ENCODE data around the gene NAP1L5. TPM values are rescaled to one million over a fixed set of nuclear protein-coding genes. Genes with fewer than 3 reads are reported as not detected.

The NAP1L5 gene
- total RNA-seq, 1 donor from 2014 or later, result 3.5 TPM

DNA sequence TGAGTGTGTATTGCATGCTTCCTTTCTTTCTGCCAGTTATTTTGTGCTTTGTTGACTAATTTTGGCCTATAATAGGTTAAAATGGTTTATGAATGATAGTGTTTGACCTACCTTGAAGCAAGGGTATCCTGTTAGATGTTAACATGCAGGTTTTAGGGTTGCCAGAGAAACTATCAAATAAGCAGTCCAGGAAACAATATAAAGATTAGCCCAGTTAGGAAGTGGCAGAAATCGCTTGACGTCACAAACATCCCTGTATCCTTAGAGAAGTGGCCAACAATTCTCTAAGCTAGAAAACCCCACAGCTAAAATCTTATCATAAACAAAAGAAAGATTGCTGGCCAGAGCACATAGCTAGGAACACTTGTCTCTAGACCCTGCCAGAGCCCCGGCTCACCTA, 3.8 kb downstream of the NAP1L5 start:
- Histone ChIP-seq H3K27me3 (ENCODE audit: low read depth) (no peaks in the 10 kb centered on the region), H3K4me1 (peaks cover 34% of the 10 kb centered on the region), H3K27ac (replicated peaks) (no peak overlapping the region), H3K36me3 (peaks cover 19% of the 10 kb centered on the region), H3K9me3 (replicated peaks) (no peaks in the 10 kb centered on the region), H3K4me3 (no peak overlapping the region)
- TF ChIP-seq, protein P1, sequence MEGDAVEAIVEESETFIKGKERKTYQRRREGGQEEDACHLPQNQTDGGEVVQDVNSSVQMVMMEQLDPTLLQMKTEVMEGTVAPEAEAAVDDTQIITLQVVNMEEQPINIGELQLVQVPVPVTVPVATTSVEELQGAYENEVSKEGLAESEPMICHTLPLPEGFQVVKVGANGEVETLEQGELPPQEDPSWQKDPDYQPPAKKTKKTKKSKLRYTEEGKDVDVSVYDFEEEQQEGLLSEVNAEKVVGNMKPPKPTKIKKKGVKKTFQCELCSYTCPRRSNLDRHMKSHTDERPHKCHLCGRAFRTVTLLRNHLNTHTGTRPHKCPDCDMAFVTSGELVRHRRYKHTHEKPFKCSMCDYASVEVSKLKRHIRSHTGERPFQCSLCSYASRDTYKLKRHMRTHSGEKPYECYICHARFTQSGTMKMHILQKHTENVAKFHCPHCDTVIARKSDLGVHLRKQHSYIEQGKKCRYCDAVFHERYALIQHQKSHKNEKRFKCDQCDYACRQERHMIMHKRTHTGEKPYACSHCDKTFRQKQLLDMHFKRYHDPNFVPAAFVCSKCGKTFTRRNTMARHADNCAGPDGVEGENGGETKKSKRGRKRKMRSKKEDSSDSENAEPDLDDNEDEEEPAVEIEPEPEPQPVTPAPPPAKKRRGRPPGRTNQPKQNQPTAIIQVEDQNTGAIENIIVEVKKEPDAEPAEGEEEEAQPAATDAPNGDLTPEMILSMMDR (IDR thresholded peaks at IDR 0.05; ENCODE audit: borderline replicate concordance), result no peak
- no peak for DNase-seq
- intact Hi-C loops (cut with micrococcal nuclease), result no loop called here

DNA sequence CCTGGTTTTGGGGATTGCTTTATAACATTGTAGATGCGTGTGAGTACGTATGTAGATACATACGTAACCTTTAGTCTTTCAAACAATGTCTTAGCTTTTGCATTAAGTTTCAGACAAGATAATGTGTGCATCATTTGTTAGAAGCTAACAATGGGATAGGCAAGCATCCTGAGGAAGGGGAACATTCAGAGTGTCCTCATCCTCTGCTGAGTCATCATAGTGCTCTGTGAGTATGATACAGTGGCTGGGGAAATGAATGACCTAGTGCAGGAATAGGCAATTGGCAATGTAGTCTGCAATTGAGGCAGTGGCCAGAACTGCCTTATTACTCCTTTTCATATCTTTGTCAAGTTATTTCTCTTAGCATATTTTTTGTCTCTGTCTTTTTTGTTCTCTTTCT, 7.3 kb downstream of the NAP1L5 start:
- Histone ChIP-seq H3K27ac (replicated peaks) (peak overlapping the region; percentile 46), H3K27me3 (ENCODE audit: low read depth) (no peaks in the 10 kb centered on the region), H3K36me3 (peaks cover 50% of the 10 kb centered on the region), H3K9me3 (replicated peaks) (no peaks in the 10 kb centered on the region), H3K4me3 (no peak overlapping the region), H3K4me1 (peaks cover 17% of the 10 kb centered on the region)
- intact Hi-C loops (cut with micrococcal nuclease), result no loop called here
- no peak for DNase-seq
- TF ChIP-seq, protein P1 (IDR thresholded peaks at IDR 0.05; ENCODE audit: borderline replicate concordance), result no peak

DNA sequence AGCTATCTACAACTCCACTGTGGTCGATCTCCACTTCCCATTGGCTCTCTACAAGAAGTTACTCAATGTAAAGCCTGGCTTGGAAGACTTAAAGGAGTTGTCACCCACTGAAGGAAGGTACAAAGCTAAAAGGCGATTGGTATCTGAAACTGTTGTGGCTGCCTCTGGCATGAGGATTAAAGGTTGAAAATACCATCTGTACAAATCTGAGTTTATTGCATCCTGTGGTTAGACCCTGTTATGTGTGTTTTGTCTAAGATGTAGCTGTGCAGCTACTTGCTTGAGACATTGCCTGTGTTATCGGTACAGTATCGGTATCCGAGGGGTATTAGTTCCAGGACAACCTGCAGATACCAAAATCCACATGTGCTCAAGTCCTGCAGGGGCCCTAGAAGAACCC, 16.4 kb downstream of the NAP1L5 start:
- no peaks in the 10 kb centered on the region for H3K27me3 ChIP-seq (ENCODE audit: low read depth)

DNA sequence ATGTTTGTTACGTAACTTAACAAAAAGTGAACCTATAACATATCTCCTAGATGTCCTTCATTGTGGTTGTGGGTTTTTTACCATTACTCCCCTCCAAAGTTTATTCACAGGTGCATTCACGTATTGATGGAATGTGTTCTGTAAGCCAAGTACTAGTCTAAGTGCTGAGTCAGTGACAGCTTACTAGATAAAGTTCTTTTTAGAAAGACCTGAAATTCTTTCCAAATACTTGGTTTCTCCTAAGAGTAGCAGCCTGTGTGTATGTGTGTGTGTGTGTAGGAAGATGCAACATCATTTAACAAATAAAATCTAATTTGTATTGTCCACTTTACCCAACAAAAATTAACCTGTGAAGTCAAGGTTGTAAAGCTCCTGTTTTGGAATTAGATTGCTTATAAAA, 22.1 kb downstream of the NAP1L5 start:
- no peak overlapping the region for H3K27ac ChIP-seq (replicated peaks)
- no peak overlapping the region for H3K4me3 ChIP-seq
- DNase-seq, result no peak
- no peaks in the 10 kb centered on the region for H3K27me3 ChIP-seq (ENCODE audit: low read depth)
- intact Hi-C loops (cut with micrococcal nuclease), result no loop called here
- H3K9me3 ChIP-seq (replicated peaks), result no peaks in the 10 kb centered on the region
- H3K36me3 ChIP-seq, result peaks cover 60% of the 10 kb centered on the region
- TF ChIP-seq, protein P1 (IDR thresholded peaks at IDR 0.05; ENCODE audit: borderline replicate concordance), result no peak
- H3K4me1 ChIP-seq, result no peaks in the 10 kb centered on the region

More for the DNA sequence above, 16.4 kb downstream of the NAP1L5 start:
- Histone ChIP-seq H3K9me3 (replicated peaks) (no peaks in the 10 kb centered on the region), H3K4me3 (no peak overlapping the region), H3K36me3 (peaks cover 89% of the 10 kb centered on the region), H3K27ac (replicated peaks) (no peak overlapping the region), H3K4me1 (no peaks in the 10 kb centered on the region)
- intact Hi-C loops (cut with micrococcal nuclease), result no loop called here
- TF ChIP-seq, protein P1 (IDR thresholded peaks at IDR 0.05; ENCODE audit: borderline replicate concordance), result no peak
- no peak for DNase-seq

DNA sequence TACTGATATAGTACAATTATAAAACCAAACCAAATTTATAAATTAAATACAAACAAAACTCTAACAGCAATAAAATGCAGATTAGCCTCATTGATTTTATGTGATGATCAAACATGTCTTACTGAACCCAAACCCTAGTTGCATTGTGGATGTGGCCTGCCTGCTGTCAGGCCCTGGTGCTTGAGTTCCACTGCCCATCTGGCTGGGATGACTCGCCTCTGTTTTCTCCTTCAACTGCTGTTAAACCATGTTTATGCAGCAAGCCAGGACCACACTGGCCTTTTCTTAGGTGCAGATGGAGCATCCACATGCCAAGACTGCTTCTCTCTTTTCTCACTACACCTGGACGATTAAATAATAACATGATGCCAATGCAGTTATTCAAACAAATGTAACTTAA, 22.6 kb downstream of the NAP1L5 start:
- H3K4me1 ChIP-seq, result no peaks in the 10 kb centered on the region
- intact Hi-C loops (cut with micrococcal nuclease), result no loop called here
- no peaks in the 10 kb centered on the region for H3K9me3 ChIP-seq (replicated peaks)
- H3K36me3 ChIP-seq, result peaks cover 60% of the 10 kb centered on the region
- TF ChIP-seq, protein P1 (IDR thresholded peaks at IDR 0.05; ENCODE audit: borderline replicate concordance), result no peak
- H3K4me3 ChIP-seq, result no peak overlapping the region
- DNase-seq, result no peak
- H3K27ac ChIP-seq (replicated peaks), result no peak overlapping the region
- no peaks in the 10 kb centered on the region for H3K27me3 ChIP-seq (ENCODE audit: low read depth)

DNA sequence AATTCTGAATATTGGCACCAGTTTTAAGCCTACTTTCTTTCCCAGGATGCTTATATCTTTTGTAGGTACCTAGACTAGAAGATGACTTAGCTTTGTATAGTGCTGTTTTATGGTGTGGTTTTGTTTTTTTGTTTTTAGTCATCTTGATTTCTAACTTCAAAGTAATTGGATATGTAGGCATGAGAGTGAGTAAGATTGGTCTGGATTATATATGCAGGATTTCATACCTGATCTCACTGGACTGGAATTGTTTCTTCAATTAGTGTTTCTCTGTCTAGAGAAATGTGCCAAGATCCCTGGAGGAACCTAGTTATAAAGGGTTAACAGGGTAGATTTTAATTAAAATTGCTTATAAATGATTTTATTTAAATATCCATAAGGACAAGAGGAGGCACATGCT, 23.1 kb downstream of the NAP1L5 start:
- no peak overlapping the region for H3K4me3 ChIP-seq
- intact Hi-C loops (cut with micrococcal nuclease), result no loop called here
- no peaks in the 10 kb centered on the region for H3K27me3 ChIP-seq (ENCODE audit: low read depth)
- peaks cover 60% of the 10 kb centered on the region for H3K36me3 ChIP-seq
- DNase-seq, result no peak
- H3K27ac ChIP-seq (replicated peaks), result no peak overlapping the region
- H3K9me3 ChIP-seq (replicated peaks), result no peaks in the 10 kb centered on the region
- no peaks in the 10 kb centered on the region for H3K4me1 ChIP-seq
- TF ChIP-seq, protein P1 (IDR thresholded peaks at IDR 0.05; ENCODE audit: borderline replicate concordance), result no peak

All from left ventricle myocardium inferior (tissue), 1 donor.